ENCODE measurements around the gene WDR73. TPM values are rescaled to one million over a fixed set of nuclear protein-coding genes. Genes with fewer than 3 reads are reported as not detected.

The WDR73 gene
- total RNA-seq, 1 experiment from 2014 or later = 35.6 TPM

GRCh38 chr15:84669726-84670125 lies 15.6 kb upstream of the WDR73 start:
- H4K20me1 ChIP-seq (ENCODE audit: insufficient read depth) = 0 out of 2 replicates have a peak, but pooled peaks cover 4% of the 10 kb centered on the region
- no peaks in the 10 kb centered on the region; a peak in 1 of 4 replicates for H3K4me1 ChIP-seq (ENCODE audit: control insufficient read depth in 1 of 2, insufficient read depth in 2 of 2, low read length in 2 of 2)
- ChIA-PET RAD21 (ENCODE audit: low non-redundant PET in 1 of 2, low total read pairs in 2 of 2, uncharacterized antibody in 2 of 2, unreplicated experiment in 2 of 2) (no interaction called here), CTCF (no interaction called here), POLR2A (no interaction called here)
- TSS peak; percentile 57 for BruUV-seq (replicated peaks)
- no peak overlapping the region for H3K9ac ChIP-seq (ENCODE audit: low read length)
- intact Hi-C loops (cut with micrococcal nuclease) = no loop called here
- H3K27me3 ChIP-seq (ENCODE audit: insufficient read depth, low read length) = no peaks in the 10 kb centered on the region
- TF ChIP-seq CBX3 (IDR thresholded peaks at IDR 0.05; ENCODE audit: low read depth) (no peak), CEBPB (IDR thresholded peaks at IDR 0.05; ENCODE audit: low read depth) (no peak), POLR2AphosphoS5 (IDR thresholded peaks at IDR 0.05; ENCODE audit: low read depth, low read length) (no peak), EGR1 (IDR thresholded peaks at IDR 0.05; ENCODE audit: low read depth) (no peak), RAD21 (IDR thresholded peaks at IDR 0.05; ENCODE audit: low read depth) (no peak), REST (IDR thresholded peaks at IDR 0.05; ENCODE audit: low read depth) (no peak), TCF7L2 (IDR thresholded peaks at IDR 0.05; ENCODE audit: borderline replicate concordance, extremely low read depth, insufficient read depth, insufficient read length) (no peak), POLR2A (IDR thresholded peaks at IDR 0.05; ENCODE audit: borderline replicate concordance, extremely low read depth, insufficient read depth, insufficient read length) (no peak), ZFX (IDR thresholded peaks at IDR 0.05) (no peak), ATF3 (IDR thresholded peaks at IDR 0.05) (no peak), YY1 (IDR thresholded peaks at IDR 0.05; ENCODE audit: extremely low read depth, insufficient replicate concordance, low read depth, low read length) (no peak), SIN3A (IDR thresholded peaks at IDR 0.05; ENCODE audit: low read depth) (no peak)
- H3K36me3 ChIP-seq (ENCODE audit: control insufficient read depth in 1 of 2, insufficient read depth in 2 of 2, low read length in 2 of 2) = peaks cover 21 to 35% of the 10 kb centered on the region in 2 experiments
- no peaks in the 10 kb centered on the region for H3K9me2 ChIP-seq (ENCODE audit: insufficient read depth)
- H3K27ac ChIP-seq (ENCODE audit: low read depth, low read length) = no peak overlapping the region
- 0 out of 2 replicates have a peak, but pooled peaks cover 3% of the 10 kb centered on the region for H3K79me2 ChIP-seq (ENCODE audit: insufficient read depth, low read length)
- no peaks in the 10 kb centered on the region for H3K9me3 ChIP-seq (ENCODE audit: control insufficient read depth in 1 of 2, insufficient read depth in 1 of 2, low read depth in 1 of 2, low read length in 2 of 2)
- no peak overlapping the region for H3K4me2 ChIP-seq (ENCODE audit: low read length)
- no peak overlapping the region for H3K4me3 ChIP-seq (replicated peaks in 1 of 2; ENCODE audit: low read depth in 1 of 2, low read length in 2 of 2)
- DNase-seq (ENCODE audit: low read depth, low spot score) (no peak), ATAC-seq (no peak)
- H2AFZ ChIP-seq (ENCODE audit: low read depth, low read length, poor library complexity, severe bottlenecking) = no peak overlapping the region
